HEK293 (cell line): Measurements from ENCODE around the gene TPD52L1.
"Not testable (repeated sequence)": the region's sequence is repeated elsewhere in the genome, so short reads cannot be mapped to it uniquely, and the experiment has no call there.

ENCODE experiments used
- CTCF ChIP-seq: fragments of 450-650 bp; formaldehyde crosslinking; IDR thresholded peaks from 2 replicates; pipeline ENCODE4 v1.5.1; 2016; ENCODE audit warnings: missing biosample characterization, missing genetic modification characterization
- MYNN ChIP-seq: fragments of 450-650 bp; formaldehyde crosslinking; IDR thresholded peaks from 2 replicates; pipeline ENCODE4 v1.5.1; 2016; ENCODE audit warnings: missing biosample characterization, missing genetic modification characterization, borderline replicate concordance
- OSR2 ChIP-seq: fragments of 450-650 bp; formaldehyde crosslinking; IDR thresholded peaks from 2 replicates; pipeline ENCODE4 v1.5.1; 2016; ENCODE audit warnings: missing biosample characterization, missing genetic modification characterization
- SP3 ChIP-seq: fragments of 450-650 bp; formaldehyde crosslinking; IDR thresholded peaks from 2 replicates; pipeline ENCODE4 v1.5.1; 2016; ENCODE audit warnings: missing biosample characterization, missing genetic modification characterization
- ZBTB1 ChIP-seq: fragments of 450-650 bp; formaldehyde crosslinking; IDR thresholded peaks from 2 replicates; pipeline ENCODE4 v1.5.1; 2016; ENCODE audit warnings: missing biosample characterization, missing genetic modification characterization

- not testable (repeated sequence) for TF ChIP-seq OSR2 (tag by site-specific recombination); SP3 (tag by site-specific recombination); CTCF (tag by site-specific recombination); MYNN; ZBTB1 (tag by site-specific recombination)
Measured at GRCh38 chr6:125163339-125163738, 9.8 kb downstream of the TPD52L1 start.
